OCI-LY1 (cell line): Measurements from ENCODE around the gene FGF7.
"Not testable (repeated sequence)": the region's sequence is repeated elsewhere in the genome, so short reads cannot be mapped to it uniquely, and the experiment has no call there.

Source experiments
- H2AFZ ChIP-seq: fragments of 200-600 bp; sonication (generic), shearing (Covaris generic); 2 replicates; pipeline ENCODE4 v1.6.0; 2014; ENCODE audit warnings: antibody characterized with exemption, mild to moderate bottlenecking, low read length
- H3F3A ChIP-seq: fragments of 200-600 bp; sonication (generic), shearing (Covaris generic); 2 replicates; pipeline ENCODE4 v1.6.0; 2014; ENCODE audit warnings: mild to moderate bottlenecking, antibody characterized with exemption, low read length, moderate library complexity; ENCODE audit not compliant: insufficient read depth
- H3K27ac ChIP-seq: fragments of 200-600 bp; sonication (generic); 2 replicates; pipeline ENCODE4 v1.5.1; 2014; ENCODE audit warnings: low read length, mixed run types, mild to moderate bottlenecking, low read depth; ENCODE audit not compliant: poor library complexity, severe bottlenecking
- H3K27me3 ChIP-seq: fragments of 200-600 bp; sonication (generic); 2 replicates; pipeline ENCODE4 v1.6.0; 2014; ENCODE audit warnings: antibody characterized with exemption, mild to moderate bottlenecking, low read length, moderate library complexity; ENCODE audit not compliant: insufficient read depth
- H3K36me3 ChIP-seq: fragments of 200-600 bp; sonication (generic); 2 replicates; pipeline ENCODE4 v1.6.1; 2014; ENCODE audit warnings: mild to moderate bottlenecking, antibody characterized with exemption, low read length, moderate library complexity, mixed read lengths; ENCODE audit not compliant: insufficient read depth
- H3K4me1 ChIP-seq: fragments of 200-600 bp; sonication (generic); 2 replicates; pipeline ENCODE4 v1.5.1; 2014; ENCODE audit warnings: mild to moderate bottlenecking, low read length, moderate library complexity; ENCODE audit not compliant: insufficient read depth, severe bottlenecking
- H3K4me2 ChIP-seq: fragments of 200-600 bp; sonication (generic), shearing (Covaris generic); 2 replicates; pipeline ENCODE4 v1.6.1; 2014; ENCODE audit warnings: low read length
- H3K4me3 ChIP-seq: fragments of 200-600 bp; sonication (generic); 2 replicates; pipeline ENCODE4 v1.5.1; 2014; ENCODE audit warnings: low read length, low read depth, mild to moderate bottlenecking, mixed read lengths; ENCODE audit not compliant: poor library complexity, severe bottlenecking
- H3K79me2 ChIP-seq: fragments of 200-600 bp; shearing (Covaris generic); 2 replicates; pipeline ENCODE4 v1.6.1; 2016; ENCODE audit warnings: mixed run types, low read length, mixed read lengths; ENCODE audit not compliant: insufficient read depth
- H3K9ac ChIP-seq: fragments of 200-600 bp; sonication (generic), shearing (Covaris generic); 2 replicates; pipeline ENCODE4 v1.6.1; 2014; ENCODE audit warnings: mild to moderate bottlenecking, low read length, mixed read lengths
- H3K9me2 ChIP-seq: fragments of 200-600 bp; sonication (generic), shearing (Covaris generic); 2 replicates; pipeline ENCODE4 v1.6.1; 2014; ENCODE audit warnings: low read depth, mild to moderate bottlenecking, low read length, mixed read lengths
- H3K9me3 ChIP-seq: fragments of 200-600 bp; shearing (Covaris generic); 2 replicates; pipeline ENCODE4 v1.6.1; 2014; ENCODE audit warnings: low read length, mixed read lengths
- H4K20me1 ChIP-seq: fragments of 200-600 bp; sonication (generic), shearing (Covaris generic); 2 replicates; pipeline ENCODE4 v1.6.0; 2016; ENCODE audit warnings: mild to moderate bottlenecking, low read length; ENCODE audit not compliant: insufficient read depth
- CTCF ChIP-seq: fragments of 200-600 bp; sonication (generic), shearing (Covaris generic); IDR thresholded peaks from 2 replicates; pipeline ENCODE4 v1.5.1; 2017; ENCODE audit warnings: mild to moderate bottlenecking, antibody characterized with exemption, low read length, moderate library complexity, mixed read lengths
- EZH2 ChIP-seq: fragments of 200-600 bp; sonication (generic), shearing (Covaris generic); IDR thresholded peaks from 2 replicates; pipeline ENCODE4 v1.8.0; 2017; ENCODE audit warnings: borderline replicate concordance, mixed run types, mild to moderate bottlenecking, antibody characterized with exemption, low read length, moderate library complexity, mixed read lengths

Gene FGF7

DNA sequence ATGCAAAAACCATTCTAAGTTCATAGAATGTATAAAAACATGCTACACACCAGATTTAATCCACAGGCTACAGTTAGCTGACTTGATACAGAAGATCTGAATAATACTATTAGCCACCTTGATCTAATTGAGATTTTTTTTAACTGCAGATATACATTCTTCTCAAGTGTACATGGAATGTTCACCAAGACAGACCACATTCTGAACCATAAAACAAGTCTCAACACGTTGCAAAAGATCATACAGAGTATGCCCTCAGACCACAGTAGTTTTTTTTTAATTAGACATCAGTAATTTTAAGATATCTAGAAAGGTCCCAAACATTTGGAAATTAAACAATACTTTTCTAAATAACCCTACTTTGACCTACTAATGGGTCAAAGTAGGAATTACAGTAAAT is 83.3 kb downstream of the FGF7 start:
- H3F3A ChIP-seq, result no peaks in the 10 kb centered on the region
- H3K9me3 ChIP-seq, result no peaks in the 10 kb centered on the region
- H3K36me3 ChIP-seq, result no peaks in the 10 kb centered on the region
- no peaks in the 10 kb centered on the region for H4K20me1 ChIP-seq
- no peak overlapping the region for H3K4me2 ChIP-seq
- H3K4me3 ChIP-seq, result no peak overlapping the region
- TF ChIP-seq CTCF (no peak), EZH2 (no peak)
- H3K27me3 ChIP-seq, result no peaks in the 10 kb centered on the region
- H2AFZ ChIP-seq, result no peak overlapping the region
- no peaks in the 10 kb centered on the region for H3K4me1 ChIP-seq
- H3K9ac ChIP-seq, result no peak overlapping the region
- no peaks in the 10 kb centered on the region for H3K9me2 ChIP-seq
- no peak overlapping the region for H3K27ac ChIP-seq
- no peaks in the 10 kb centered on the region for H3K79me2 ChIP-seq

DNA sequence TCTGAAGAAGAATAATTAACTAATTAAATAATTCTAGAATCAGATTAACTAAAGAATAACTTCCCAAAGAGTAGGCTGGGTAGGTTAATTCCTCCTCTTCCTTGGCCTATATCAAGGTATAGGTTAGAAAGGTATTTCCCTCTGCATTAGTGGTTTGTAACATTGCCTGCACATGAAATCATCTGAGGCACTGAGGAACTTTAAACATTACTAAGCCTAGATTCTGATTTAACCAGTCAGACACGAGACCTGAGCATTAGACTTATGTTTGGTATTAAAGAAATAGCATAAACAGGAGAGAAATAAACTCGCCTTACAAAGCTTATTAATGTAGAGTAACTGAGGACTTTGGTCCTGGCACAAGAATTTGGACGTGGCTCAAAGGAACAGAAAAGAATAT is 84.2 kb downstream of the FGF7 start:
- no peak overlapping the region for H3K4me2 ChIP-seq
- H3K27ac ChIP-seq, result no peak overlapping the region
- TF ChIP-seq CTCF (no peak), EZH2 (no peak)
- no peaks in the 10 kb centered on the region for H3K36me3 ChIP-seq
- H3K9ac ChIP-seq, result no peak overlapping the region
- no peaks in the 10 kb centered on the region for H4K20me1 ChIP-seq
- no peak overlapping the region for H2AFZ ChIP-seq
- H3K9me3 ChIP-seq, result no peaks in the 10 kb centered on the region
- no peak overlapping the region for H3K4me3 ChIP-seq
- no peaks in the 10 kb centered on the region for H3K79me2 ChIP-seq
- H3K27me3 ChIP-seq, result no peaks in the 10 kb centered on the region
- H3K9me2 ChIP-seq, result no peaks in the 10 kb centered on the region
- H3K4me1 ChIP-seq, result no peaks in the 10 kb centered on the region
- H3F3A ChIP-seq, result no peaks in the 10 kb centered on the region

DNA sequence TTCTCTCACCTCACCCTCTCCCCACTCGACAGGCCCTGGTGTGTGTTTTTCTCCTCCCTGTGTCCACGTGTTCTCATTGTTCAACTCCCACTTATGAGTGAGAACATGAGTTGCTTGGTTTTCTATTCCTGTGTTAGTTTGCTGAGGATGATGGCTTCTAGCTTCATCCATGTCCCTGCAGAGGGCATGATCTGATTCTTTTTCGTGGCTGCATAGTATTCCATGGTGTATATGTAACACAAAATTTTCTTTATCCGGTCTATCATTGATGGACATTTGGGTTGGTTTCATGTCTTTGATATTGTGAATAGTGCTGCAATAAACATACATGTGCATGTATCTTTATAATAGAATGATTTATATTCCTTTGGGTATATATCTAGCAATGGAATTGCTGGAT is 89.7 kb downstream of the FGF7 start:
- not testable (repeated sequence) for H3K9ac ChIP-seq, H2AFZ ChIP-seq, H3K9me2 ChIP-seq, H3K9me3 ChIP-seq, H3K4me1 ChIP-seq, H3K79me2 ChIP-seq, H4K20me1 ChIP-seq, H3K4me3 ChIP-seq, H3F3A ChIP-seq, H3K4me2 ChIP-seq, H3K36me3 ChIP-seq, H3K27me3 ChIP-seq, H3K27ac ChIP-seq

DNA sequence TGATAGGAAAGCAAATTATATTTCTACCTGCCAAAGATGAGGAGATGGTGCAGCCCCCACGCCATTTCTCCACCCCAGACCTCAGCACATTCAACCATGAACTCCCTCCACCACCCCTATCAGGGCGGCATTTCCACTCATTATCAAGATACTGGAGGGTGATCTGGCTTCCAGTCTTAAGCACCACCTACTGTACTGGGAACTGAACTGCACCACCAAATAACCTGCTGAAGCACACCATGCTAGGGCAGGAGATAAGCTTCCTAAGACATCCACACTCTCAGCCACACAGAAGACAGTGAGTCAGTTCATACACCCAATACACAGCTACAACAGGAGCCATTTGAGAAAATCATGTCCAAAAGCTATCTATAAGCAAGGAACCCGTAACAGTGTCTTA is 98.8 kb downstream of the FGF7 start:
- no peaks in the 10 kb centered on the region for H3K9me2 ChIP-seq
- no peak overlapping the region for H2AFZ ChIP-seq
- no peaks in the 10 kb centered on the region for H3K4me1 ChIP-seq
- H3K79me2 ChIP-seq, result no peaks in the 10 kb centered on the region
- no peak overlapping the region for H3K27ac ChIP-seq
- H3K27me3 ChIP-seq, result no peaks in the 10 kb centered on the region
- H3F3A ChIP-seq, result no peaks in the 10 kb centered on the region
- H3K4me3 ChIP-seq, result no peak overlapping the region
- H3K9ac ChIP-seq, result no peak overlapping the region
- TF ChIP-seq EZH2 (no peak), CTCF (peak; percentile 34; the same call in 1 of the 2 replicates)
- no peak overlapping the region for H3K4me2 ChIP-seq
- H4K20me1 ChIP-seq, result no peaks in the 10 kb centered on the region
- H3K9me3 ChIP-seq, result no peaks in the 10 kb centered on the region
- no peaks in the 10 kb centered on the region for H3K36me3 ChIP-seq
